Measurements from ENCODE around the gene RASA4.
"Not testable (repeated sequence)": the region's sequence is repeated elsewhere in the genome, so short reads cannot be mapped to it uniquely, and the experiment has no call there.

Gene RASA4

DNA sequence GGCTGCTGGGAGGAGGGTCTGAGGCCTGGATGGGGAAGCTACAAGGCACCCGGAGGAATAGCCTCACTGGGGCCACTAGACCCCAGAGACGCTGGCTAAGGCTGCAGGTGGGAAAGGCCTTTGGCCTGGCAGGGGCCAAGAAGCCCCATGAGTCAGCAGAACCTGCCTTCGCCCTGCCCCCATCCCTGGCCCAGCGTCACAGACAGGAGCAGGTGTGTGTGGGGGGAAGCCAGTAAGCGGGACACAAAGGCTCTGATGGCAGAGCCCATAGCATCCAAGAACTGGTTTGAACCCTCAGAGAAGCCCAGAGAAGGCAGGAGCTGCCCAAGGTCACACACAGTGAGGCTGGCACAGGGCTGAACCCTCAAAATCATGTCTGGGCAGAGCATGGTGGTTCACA is 9.7 kb downstream of the RASA4 start:
- DNase-seq (ENCODE audit: low read depth) = not testable (repeated sequence)

DNA sequence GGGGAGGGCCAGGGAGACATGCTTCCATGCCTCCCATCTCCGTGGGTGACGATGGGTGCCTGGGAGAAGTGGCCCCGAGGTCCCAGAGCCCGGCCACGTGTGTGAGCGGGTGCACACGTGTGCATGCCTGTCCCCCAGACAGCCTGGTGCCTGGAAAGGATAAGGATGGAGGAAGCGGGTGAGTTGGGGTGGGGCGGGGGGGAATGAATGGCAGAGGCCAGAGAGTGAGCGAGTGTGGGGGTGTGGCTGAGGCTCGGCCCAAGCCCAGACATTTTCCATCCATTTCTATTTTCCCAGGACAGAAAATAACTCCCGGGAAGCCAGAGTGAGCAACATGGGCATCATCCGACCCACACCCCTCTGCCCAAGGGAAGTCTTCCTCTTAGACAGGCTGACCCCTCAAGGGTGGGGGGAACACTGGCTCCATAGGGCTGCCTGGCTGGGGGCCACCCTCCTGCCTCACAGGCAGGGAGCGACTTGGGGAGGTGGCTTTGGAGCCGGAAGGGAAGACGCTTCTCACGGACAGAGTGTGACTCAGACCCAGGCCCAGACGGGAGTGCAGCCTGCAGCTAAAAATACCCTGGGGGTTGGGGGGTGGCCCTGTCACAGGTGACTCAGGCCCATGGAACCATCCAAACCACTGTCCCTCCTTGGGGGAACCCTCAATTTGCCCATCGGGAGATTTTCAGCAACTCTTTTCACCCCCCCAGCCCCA is 12.0 kb downstream of the RASA4 start:
- DNase-seq (ENCODE audit: low read depth) = not testable (repeated sequence)

DNA sequence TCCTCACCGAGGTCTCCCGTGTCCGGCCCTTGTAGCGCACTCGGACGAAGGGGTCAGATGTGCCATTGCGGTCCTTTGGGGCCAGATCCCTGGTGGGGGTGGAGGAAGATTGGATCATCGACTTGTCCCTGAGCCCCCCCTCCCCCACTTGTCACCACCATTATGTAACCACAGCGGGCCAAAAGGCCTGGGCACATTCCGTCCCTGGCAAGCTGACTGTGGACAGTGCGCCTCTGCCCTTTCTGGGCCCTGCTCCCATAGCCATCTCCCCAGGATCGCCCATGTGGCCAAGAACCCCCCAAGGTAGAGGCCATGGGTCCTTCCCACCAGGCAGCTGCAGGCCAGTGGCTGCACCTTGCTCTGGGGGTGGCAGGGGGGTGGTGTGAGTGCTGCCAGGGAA is 14.2 kb downstream of the RASA4 start:
- not testable (repeated sequence) for DNase-seq (ENCODE audit: low read depth)

DNA sequence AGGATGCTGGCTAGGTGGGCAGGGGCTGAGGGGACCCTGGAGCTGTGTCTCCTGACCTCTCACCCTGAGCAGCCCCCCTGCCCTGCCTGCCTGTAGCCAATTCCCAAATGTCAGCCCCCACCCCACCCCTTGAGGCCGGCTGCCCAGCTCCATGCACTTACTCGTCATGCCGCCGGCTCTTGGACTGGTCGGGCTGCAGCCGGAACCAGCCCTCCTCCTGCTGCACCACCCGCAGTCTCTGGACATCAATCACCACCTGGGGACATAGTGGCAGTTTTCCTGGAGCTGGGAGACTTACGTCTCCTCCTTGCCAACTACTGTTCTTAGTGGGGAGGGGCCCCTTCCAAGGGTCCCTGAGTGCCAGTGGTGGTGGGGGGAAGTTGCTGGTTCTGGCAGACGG is 16.9 kb downstream of the RASA4 start:
- not testable (repeated sequence) for DNase-seq (ENCODE audit: low read depth)

DNA sequence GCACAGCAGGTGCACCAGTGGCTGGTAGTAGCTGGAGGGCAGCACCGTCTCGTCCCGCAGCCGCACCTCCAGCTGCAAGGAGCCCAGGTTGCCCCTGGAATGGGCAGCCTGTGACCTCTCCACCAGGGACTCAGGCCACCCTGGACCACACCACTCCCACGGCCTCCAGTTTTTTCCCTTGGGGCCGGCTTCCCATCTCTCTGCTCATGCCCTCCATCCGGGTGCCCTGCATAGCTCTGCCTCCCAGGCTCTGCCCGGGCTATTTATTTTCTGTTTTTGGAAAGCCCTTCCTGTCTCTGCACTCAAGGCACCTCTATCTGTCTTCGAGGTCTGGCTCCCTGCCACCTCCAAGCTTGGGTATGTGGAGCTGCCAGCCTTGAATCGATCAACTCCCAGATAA is 20.5 kb downstream of the RASA4 start:
- not testable (repeated sequence) for DNase-seq (ENCODE audit: low read depth)

DNA sequence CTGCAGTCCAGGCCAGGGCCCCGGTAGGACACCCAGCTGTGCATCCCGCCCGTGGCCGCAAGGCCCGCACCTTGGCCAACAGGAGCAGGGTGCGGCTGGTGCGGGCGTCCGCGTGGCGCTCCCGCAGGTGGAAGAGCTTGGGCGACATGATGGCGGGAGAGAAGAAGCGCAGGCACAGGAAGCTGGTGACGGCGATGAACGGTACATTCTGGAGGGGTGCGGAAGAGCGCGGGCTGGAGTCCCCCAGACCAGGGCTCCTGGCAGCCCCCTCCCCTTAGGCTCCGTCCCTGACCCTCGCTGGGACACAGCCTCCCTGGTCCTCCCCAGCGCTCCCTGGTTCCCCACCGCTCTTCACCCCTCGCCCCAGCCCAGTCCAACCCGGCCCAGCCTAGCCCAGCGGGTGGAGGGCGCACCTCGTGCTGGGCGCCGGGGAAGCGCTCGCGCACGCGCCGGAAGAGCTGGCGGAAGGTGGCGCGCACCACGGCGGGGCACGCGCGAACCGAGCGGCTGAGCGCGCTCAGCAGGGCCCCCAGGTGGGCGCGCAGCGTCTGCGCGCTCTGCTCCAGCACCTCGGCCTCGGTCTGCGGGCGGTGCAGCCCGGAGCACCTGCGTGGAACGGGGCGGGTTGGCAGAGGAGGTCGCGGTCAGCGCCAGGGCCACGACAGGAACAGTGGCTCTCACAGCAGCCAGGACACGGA is 22.8 kb downstream of the RASA4 start:
- DNase-seq (ENCODE audit: low read depth) = not testable (repeated sequence)

DNA sequence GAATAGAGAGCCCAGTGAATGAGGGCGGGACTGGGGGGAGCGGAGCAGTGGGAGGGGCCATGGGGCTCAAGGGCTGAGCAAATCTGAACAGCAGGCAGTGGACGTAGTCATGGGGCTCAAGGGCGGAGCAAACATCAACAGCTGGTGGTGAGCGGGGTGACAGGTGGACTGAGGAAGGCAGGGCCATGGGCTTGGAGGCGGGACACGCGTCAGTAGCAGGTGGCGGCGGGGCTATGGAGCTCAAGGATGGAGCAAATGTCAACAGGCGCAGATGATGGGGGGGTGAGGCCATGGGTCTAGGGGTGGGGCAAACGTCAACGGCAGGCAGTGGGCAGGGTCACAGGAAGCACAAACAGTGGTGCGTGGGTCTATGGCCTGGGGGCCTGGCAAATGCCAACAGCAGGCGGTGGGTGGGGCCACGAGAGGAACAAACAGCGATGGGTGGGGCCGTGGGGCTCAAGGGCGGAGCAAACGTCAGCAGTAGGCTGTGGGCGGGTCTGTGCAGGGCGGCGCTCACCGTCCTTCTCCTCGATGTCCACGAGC is 24.0 kb downstream of the RASA4 start:
- DNase-seq (ENCODE audit: low read depth) = not testable (repeated sequence)

DNA sequence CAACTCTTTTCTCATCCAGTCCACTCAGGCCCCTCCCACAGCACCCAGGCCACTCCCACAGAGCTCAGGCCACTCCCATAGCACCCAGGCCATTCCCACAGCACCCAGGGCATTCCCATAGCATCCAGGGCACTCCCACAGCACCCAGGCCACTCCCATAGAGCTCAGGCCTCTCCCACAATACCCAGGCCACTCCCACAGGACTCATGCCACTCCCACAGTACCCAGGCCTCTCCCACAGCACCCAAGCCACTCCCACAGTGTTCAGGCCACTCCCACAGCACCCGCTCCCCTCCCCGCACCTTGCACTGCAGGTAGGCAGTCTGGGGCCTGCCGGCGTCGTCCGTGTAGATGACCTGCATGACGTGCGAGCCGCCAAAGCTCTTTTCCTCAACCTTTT is 26.7 kb downstream of the RASA4 start:
- not testable (repeated sequence) for DNase-seq (ENCODE audit: low read depth)

DNA sequence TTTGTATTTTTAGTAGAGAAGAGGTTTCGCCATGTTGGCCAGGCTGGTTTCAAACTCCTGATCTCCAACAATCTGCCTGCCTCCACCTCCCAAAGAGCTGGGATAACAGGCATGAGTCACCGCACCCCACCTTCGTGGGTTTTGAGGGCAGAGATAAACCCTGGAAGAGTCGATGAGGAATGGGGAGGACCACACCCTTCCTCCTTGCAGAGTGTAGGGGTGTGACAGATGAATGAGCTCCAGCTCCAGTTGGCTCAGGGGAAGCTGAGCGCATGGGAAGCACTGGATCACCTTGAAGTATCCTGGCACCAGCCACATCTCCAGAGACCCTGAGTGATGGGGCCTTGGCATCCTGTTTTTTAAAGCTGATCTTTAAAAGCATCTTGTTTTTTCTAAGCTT is 33.1 kb downstream of the RASA4 start:
- DNase-seq (ENCODE audit: low read depth) = not testable (repeated sequence)

DNA sequence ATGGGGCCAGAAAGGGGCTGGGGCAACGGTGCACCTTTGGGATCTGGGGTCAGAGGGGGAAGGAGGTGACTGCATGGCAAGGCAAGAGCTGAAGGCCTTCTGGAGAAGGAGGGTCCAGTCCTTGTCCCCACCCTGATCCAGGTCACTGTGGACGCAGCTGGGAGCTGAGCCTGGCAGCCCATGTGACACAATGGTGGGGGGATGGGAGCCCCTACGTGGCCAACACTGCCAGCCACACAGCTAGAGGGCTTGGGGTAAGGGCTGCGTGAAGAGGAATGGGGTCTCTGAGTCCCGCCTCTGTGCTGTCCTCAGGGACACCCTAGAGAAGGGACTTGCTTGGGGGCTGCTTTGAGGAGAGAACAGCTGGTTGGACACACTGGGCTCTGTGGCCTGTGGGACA is 34.8 kb downstream of the RASA4 start:
- not testable (repeated sequence) for DNase-seq (ENCODE audit: low read depth)

DNA sequence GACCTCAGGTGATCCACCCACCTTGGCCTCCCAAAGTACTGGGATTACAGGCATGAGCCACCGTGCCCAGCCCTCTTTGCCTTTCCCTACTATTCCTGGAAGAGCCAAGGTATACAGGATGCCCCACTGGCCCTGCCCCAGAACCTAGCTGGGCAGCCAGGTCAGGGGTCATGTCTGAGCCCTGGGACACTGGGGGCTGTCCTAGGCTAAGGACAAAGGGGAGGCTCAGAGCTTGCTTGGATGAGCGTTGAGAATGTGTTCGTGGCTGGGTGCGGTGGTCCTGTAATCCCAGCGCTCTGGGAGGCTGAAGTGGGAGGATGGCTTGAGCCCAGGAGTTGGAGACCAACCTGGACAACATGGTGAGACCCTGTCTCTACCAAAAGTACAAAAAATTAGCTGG is 38.1 kb downstream of the RASA4 start:
- DNase-seq (ENCODE audit: low read depth) = not testable (repeated sequence)

DNA sequence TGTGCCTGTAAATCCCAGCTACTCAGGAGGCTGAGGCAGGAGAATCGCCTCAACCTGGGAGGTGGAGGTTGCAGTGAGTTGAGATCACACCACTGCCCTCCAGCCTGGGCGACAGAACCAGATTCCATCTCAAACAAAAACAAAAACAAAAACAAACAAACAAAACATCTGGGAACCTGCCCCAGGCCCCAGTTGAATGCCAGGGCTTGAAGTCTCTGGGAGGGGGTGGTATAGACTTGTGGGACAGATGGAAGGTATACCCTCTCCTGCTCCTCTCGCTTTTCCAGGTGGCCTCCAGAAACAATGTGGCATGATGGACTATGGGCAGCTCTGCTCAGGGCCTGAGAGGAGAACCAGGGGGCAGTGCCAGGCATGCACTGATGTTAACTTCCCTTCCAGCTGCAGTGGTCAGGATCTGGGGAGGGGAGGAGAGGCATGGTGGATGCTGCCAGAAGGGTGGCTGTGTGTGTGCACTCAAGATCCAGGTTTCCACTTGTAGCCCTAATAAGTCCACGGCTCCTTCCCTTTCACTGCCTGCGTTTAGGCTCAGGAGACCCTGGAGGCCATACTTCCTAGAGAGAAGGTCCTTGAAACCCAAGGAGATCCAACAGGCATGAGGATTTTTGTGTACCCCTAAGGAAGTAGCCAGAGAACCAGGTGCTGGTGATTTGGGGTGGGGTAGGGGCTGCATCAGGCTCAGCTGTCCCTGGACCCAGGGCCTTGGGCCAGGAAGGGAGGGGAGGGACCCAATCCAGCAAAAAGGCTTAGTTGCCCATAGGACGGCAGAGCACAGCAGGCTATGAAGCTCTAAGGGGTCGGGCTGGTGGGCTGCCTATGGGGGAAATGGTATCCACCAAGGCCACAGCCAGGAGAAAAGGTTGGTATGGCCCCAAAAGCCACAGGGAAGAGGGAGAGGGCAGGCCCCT is 39.0 kb downstream of the RASA4 start:
- DNase-seq (ENCODE audit: low read depth) = not testable (repeated sequence)

DNA sequence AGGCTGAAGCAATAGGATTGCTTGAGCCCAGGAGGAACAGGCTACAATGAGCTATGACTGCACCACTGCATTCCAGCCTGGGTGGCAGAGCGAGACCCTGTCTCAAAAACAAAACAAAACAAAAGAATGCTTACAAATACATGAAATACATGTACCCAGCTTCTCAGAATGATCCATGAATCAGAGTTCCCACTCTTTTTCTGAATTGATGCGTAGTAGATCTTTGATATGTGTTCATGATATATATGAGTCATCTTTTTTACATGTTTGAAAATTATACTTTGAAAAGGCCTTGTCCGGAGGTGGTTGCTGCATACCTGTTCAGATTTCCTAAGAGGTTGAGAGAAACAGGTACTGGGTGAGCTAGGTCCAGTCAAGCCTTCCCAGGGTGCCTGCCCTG is 40.2 kb downstream of the RASA4 start:
- not testable (repeated sequence) for DNase-seq (ENCODE audit: low read depth)

DNA sequence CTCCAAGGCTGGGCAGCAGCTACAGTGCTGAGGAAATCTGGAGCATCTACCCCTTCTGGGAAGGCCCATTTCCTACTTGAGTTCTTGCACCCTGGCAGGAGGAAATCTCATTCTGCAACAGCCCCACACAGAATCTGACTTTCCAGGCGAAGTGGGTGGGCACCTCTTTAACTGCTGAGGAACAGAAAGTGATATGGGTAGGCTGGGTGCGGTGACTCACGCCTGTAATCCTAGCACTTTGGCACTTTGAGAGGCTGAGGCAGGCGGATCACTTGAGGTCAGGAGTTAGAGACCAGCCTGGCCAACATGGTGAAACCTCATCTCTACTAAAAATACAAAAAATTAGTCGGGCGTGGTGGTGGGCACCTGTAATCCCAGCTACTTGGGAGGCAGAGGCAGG is 41.9 kb downstream of the RASA4 start:
- not testable (repeated sequence) for DNase-seq (ENCODE audit: low read depth)

DNA sequence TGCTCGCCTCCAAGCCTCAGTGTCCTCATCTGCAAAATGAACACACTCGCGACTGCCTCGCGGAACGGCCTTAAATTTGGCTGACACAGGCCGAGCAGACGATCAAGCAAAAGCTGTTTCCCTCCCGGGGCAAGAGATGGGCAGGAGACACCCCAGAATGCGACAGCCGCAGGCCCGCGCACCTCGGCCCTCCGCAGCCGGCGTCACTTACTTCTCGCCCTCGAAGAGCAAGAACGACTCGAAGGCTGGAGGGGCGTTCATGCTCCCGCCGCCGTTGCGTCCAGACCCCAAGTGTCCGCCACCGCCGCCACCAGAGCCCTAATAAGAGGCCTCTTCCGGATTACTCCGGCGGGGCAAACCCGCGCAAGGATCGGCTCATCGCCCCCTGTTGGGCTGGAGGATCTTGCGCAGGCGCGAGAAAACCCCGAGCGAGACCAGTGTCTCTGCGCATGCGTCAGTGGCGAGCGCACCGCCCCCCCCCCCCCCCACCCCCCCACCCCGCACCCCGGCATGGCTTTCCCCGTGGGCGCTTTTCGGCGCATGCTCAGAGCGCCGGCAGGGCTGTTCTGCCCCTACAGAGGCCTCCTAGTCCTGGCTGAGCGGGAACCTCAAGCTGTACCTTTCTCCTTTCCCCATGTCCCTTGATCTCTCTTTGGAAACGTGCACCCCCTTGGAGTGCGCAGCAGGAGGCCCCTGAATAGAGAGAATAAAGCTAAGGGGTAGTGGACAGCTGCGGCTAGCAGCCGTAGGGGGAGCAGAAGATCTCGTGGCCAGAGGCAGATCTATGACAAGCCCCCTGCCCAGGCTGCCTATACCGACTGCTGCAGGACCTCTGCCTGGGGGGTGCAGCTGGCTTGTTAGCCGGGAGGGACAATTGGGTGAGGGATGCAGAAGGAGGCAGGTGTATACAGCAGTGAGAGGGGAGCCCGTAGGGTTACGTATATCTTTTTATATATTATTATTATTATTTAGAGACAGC is 44.0 kb downstream of the RASA4 start, which contains the start of gene POLR2J3:
Gene POLR2J3, minus strand, starts transcription at position 323 of the 979 bp plus-strand sequence. Its CDS starts 62 bp downstream, at position 261.
- peak; percentile 100 for DNase-seq (ENCODE audit: low read depth)

DNA sequence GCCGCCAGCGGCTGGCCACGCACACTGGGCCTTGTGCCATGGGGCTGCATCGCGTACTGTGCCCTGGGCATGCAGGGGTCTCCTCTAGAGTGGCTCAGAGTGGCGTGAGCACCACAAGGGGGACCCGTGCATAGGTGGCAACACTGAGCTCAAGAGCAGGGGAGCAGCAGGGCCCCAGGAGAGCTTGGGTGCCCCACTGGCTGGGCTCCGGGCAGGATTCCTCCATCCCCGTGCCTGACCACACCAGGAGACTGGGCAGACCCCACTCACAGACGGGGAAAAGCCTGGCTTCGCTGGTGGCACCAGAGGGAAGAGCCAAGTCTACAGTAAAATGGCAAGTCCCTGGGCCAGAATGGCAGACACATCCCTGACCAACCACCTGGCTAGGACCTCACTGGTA is 47.9 kb downstream of the RASA4 start:
- DNase-seq (ENCODE audit: low read depth) = not testable (repeated sequence)

DNA sequence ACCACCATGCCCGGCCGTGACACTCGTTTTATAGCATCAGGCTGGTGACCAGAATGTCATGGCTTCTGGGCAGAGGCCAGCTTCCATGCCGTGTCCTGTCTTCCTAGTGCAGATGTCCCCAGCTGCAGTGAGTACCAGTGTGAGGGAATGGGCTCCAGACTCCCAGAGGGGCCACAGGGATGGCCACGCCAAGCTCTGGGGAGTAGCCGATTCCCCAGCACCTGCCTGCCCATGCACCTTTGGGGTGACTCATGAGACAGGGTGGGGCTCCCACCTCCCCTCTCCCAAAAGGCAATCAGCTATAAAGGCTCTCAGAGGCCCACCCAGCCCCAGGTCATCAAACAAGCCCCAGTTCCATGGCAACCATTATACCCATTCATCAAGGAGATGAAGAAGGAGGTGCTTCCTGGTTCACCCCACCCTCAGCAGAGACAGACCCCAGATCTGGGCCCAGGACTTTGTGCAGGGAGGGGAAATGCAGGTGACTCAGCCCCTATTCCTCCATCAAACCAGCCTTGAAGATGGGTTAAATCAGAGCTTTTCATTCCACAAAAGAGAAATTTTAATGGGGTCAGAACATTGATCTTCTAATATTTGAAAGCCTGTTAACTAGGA is 65.6 kb downstream of the RASA4 start, which contains the start of gene SPDYE2:
Gene SPDYE2, plus strand, starts transcription at position 419 of the 615 bp plus-strand sequence. CDS start 2,030 bp downstream, outside the sequence.
- not testable (repeated sequence) for DNase-seq (ENCODE audit: low read depth)

DNA sequence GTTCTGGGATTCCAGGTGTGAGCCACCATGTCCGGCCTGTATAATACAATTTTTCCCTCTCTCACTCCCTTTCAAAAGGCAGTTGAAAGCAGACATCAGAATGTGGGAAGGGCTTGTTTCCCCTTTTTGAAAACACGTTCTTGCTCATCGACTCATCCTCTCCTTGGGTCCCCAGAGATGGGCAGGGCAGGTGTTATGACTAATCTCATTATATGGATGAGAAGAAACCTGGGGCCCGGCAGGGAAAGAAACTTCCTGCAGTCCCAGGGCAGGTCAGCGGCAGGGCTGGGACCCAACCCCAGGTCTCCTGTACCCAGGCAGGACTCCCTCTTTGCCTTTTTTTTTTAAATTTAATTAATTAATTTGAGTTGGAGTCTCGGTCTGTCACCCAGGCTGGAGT is 70.2 kb downstream of the RASA4 start:
- not testable (repeated sequence) for DNase-seq (ENCODE audit: low read depth)

DNA sequence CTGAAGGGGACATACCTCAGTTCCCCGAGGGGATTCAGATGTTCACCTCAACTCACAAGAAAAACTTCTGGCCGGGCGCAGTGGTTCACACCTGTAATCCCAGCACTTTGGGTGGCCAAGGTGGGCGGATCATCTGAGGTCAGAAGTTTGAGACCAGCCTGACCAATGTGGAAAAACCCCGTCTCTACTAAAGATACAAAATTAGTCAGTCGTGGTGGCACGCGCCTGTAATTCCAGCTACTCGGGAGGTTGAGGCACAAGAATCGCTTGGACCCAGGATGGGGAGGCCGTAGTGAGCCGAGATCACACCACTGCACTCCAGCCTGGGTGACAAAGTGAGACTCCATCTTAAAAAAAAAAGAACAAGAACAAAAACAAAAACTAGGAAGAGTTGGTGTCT is 71.3 kb downstream of the RASA4 start:
- not testable (repeated sequence) for DNase-seq (ENCODE audit: low read depth)

DNA sequence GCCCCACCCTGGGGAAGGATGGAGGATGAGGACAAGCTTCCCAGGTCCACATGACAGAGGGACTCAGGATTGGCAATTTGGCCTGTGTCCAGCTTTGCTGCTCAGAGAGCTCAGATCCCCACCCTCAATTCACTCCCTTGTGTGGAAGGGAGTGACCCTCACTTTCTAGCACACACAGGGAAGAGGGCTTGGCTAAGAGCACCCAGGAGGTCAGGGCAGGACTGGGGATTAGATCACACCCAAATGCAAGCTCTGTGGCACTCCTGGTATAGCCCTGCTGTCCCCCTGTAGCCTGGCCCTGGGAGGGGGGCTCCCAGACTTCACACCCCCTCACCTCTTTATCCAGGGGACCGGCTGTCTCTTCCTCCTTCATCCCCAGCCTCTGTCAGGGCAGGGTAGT is 72.2 kb downstream of the RASA4 start:
- not testable (repeated sequence) for DNase-seq (ENCODE audit: low read depth)
